HG03558 (cell line): ENCODE results near the gene PTGR3.

Experiments
- ATAC-seq: cut with Tn5 transposase; IDR thresholded peaks from one replicate; pipeline ENCODE4 v1.9.1; 2021; ENCODE audit warnings: moderate number of reproducible peaks; ENCODE audit not compliant: unreplicated experiment; ENCODE audit errors: extremely low read depth

Gene PTGR3

DNA sequence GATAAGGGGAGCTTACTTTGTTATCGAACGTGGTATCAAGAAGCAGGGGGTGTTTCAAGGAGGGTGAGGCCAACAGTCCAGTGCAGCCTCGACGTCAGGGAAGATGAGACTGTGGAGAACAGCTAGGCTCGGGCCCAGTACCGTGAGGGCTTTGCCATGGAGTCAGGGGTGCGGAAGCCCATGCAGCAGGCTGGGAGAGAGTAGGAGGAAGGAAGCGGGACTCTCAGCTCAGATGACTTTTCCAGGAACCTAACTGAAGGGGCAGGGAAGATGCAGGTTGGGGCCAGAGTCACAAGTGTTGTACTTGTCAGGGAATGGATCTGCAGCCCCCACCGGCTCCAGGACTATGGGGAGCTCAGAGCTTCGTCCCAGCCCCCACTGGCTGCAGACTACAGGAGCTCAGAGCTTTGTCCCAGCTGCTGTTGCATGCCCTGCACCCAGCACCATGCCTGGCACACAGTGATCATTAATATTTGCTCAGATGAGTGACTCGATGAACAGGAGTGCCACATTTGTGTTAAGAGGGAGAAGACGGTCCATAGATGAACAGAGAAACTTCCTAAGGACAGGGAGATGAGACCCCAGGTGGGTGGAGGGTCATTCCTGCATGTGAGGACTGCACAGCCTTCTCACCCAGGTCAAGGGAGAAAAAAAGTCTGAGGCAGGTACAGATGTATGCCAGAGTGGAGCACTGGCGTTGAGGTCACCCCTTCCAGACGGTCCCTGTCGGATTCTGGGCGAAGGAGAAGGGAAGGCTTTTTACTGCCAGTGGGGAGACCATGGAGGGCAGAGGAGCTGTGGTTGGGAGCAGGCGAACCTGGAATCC is 36.4 kb downstream of the PTGR3 start:
- ATAC-seq = no peak

GRCh38 chr18:75170916-75171315 is 38.0 kb downstream of the PTGR3 start:
- no peak for ATAC-seq

GRCh38 chr18:75170022-75170789 is 38.7 kb downstream of the PTGR3 start:
- no peak for ATAC-seq

- ATAC-seq = no peak
These were observed 39.5 kb downstream of the PTGR3 start for GRCh38 chr18:75169411-75169810.

- no peak for ATAC-seq
These were observed 40.3 kb downstream of the PTGR3 start for GRCh38 chr18:75168619-75169018.

DNA sequence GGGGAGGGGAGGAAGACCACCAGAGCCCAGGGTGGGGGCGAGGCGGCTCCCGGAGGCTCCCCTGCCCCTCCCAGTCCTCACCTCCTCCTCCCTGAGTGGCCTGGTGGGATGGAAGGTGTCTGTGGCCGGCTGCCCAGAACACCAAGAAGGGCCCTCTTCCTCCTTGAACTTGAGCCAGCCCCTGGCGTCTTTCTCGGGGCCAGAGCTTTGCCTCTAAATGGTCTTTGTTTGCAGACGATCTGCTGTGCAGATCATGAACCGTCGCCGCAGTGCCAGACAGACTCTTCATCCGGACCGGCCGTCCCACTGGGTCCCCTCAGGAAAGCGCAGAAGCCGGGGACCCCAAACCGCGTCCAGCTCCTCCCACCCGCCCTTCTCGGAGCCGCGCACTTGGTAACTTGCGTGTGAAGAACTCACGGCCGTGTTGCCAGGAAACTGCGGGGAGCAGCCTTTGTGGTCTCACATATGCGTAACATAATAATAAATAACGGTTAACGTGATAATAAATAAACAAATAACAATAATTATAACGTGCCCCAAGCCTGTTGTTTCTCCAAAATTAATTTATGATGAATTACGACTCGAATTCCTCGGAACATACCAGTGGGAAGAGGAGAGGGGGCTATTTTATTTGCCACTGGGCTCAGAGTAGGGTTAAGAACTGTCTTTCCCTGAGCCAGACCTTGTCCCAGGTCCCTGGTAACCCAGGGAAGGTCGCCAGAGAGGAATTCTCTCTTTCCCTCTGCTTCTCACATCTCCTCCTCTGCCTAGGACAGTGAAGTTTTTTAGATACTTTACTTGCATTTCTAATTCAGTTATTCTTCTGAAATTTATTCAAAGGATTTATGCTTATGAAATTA is 41.0 kb downstream of the PTGR3 start:
- ATAC-seq = no peak

DNA sequence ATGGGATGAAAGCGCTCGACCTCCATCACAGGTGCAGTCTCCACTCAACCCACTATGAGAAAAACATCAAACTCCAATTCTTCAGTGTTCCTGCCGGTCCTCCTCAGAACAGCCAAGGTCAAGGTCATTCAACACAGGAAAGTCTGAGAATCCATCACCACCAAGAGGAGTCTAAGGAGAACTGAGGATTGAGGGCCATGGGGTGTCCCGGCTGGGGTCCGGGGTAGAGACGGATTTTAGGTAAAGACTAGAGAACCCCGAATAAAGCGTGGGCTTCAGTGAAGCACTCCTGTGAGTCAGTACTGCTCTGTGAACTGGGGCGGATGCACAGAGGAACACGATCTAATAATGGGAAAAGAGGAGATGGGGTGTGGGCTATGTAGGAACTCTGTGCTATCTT is 41.8 kb downstream of the PTGR3 start:
- ATAC-seq = no peak

- ATAC-seq = no peak
These were observed 43.0 kb downstream of the PTGR3 start for GRCh38 chr18:75165926-75166325.

DNA sequence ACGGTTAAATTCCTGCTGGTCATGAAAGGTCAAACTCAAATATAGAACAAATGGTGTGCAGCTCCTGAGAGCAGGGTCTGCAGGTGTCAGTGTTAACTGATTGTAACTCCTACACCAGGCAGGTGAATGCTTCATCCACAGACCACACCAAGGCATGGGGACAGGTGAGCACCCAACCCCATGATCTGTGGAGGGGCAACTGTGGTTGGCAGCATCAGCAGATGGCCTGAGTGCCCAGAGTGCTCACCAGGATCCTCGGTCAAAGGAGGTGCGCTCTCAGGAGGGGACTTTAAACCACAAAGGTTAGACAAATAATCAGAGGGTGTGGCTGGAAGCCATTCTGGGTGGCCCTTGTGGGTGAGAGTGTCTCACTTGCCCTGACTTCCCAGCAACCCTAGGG is 44.5 kb downstream of the PTGR3 start:
- ATAC-seq = no peak

GRCh38 chr18:75163736-75164135 is 45.2 kb downstream of the PTGR3 start:
- ATAC-seq = no peak

- no peak for ATAC-seq
These were observed 46.0 kb downstream of the PTGR3 start for GRCh38 chr18:75162978-75163377.

DNA sequence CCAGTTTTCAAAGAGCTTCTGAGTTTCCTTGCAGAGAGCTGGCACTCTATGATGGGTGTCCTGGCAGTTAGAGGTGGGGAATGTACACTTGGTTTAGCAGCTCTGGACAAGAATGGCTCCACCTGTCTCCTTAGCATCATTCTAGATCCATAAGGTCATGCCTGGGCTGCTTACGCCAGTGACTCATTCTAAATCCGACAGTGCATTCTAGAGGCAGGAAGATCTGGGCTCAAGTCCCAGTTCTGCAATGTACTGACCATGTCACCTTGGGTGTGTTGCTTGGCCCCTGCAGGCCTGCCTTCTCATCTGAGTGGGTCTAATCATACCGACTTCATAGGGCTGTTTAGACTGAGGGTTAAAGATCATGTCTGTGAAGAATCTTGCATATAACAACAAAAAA is 46.5 kb downstream of the PTGR3 start:
- no peak for ATAC-seq

DNA sequence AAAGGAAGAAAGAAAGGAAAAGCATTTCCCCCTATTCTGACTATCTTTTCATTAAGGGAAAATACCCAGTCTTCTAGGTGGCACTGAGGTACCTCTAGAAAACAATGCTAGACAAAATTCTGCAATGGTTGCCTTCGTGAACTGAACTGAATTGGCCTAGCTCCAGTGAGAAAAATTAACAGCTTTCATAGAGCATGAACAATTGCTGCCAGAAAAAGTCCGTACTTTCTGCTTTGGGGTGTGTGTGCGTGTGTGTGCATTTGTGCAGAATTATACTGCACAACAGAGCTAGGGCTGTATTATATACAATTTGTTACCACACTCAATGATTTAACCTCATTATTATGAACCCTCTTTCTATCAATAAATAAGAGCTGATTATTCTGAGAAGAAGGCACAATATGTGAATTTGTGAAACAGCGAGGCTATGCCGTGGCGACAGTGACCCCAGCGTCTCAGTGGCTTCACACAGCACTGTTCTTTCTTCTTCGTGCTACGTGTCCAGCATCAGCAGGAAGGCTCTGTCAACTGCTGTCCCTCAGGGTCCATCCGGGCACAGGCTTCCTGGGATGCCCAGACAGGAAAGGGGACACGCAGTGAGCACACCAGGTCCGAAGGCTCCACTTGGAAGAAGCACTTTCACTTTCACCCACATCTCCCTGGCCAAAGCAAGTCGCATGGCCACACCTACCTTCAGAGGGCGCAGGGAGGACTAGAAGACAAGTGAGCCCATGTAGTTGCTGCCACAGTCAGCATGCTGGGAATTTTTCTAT is 47.5 kb downstream of the PTGR3 start:
- no peak for ATAC-seq

GRCh38 chr18:75160364-75160763 is 48.6 kb downstream of the PTGR3 start:
- no peak for ATAC-seq

GRCh38 chr18:75159646-75160356 is 49.1 kb downstream of the PTGR3 start:
- no peak for ATAC-seq

DNA sequence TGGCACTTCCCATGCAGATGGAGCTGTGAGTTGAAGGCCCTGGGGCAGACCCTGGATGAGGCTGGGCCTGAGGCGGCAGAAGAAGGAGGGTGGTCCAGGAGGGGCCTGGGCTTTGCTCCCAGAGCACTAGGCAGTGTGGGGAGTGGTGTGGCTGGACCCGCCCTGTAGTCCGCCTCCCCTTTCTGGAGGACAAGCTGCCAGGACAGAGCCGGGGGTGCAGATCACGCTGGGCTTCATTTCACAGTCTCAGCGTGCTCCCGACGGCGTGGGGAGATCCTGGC is 49.8 kb downstream of the PTGR3 start:
- no peak for ATAC-seq
